Psoas muscle (tissue), 8 donors: Measurements from ENCODE around the gene ARHGEF37. TPM values are rescaled to one million over a fixed set of nuclear protein-coding genes. Genes with fewer than 3 reads are reported as not detected.
A peak's percentile ranks its signal among the peaks of the same experiment; 100 is the strongest.

Source experiments
- ATAC-seq, 4 donors: fragments of 200-7000 bp; cut with Tn5 transposase; one replicate each; pipeline ENCODE4 v1.9.1; 2020; ENCODE audit warnings: moderate library complexity in 3 of 4, mild to moderate bottlenecking in 2 of 4
- DNase-seq, 2 donors: peaks; one replicate each; pipeline ENCODE4 v3.0.0-alpha.2; 2020
- H3K27ac ChIP-seq: fragments of 200-600 bp; one replicate; pipeline ENCODE4 v1.8.0; 2022
- H3K27me3 ChIP-seq, 3 donors: fragments of 200-600 bp in 1 of 3; one replicate each; pipeline versions ENCODE4 v1.6.1 to v1.8.0; 2013 to 2022; ENCODE audit warnings: low read length in 2 of 3, mild to moderate bottlenecking in 2 of 3, moderate library complexity in 1 of 3; ENCODE audit not compliant: insufficient read depth in 3 of 3
- H3K36me3 ChIP-seq, 2 donors: fragments of 200-600 bp in 1 of 2; one replicate each; pipeline versions ENCODE4 v1.6.1 to v1.8.0; 2013 to 2022; ENCODE audit warnings: low read depth in 1 of 2, mild to moderate bottlenecking in 1 of 2, moderate library complexity in 1 of 2; ENCODE audit not compliant: insufficient read depth in 1 of 2
- H3K4me1 ChIP-seq: fragments of 200-600 bp; one replicate; pipeline ENCODE4 v1.8.0; 2022
- H3K4me3 ChIP-seq: fragments of 200-600 bp; one replicate; pipeline ENCODE4 v1.8.0; 2022; ENCODE audit warnings: mild to moderate bottlenecking
- H3K9me3 ChIP-seq: fragments of 200-600 bp; one replicate; pipeline ENCODE4 v1.8.0; 2022
- WGBS, 3 donors: extraction: QIAGEN DNeasy Blood & Tissue Kit; methylation state at CpG; one replicate each; pipeline versions ENCODE4 v1.1.6 to v1.1.7; 2013; 5-methylcytosine and 5-hydroxymethylcytosine counted together
- intact Hi-C, 2 donors: fragments of 100-400 bp; cut with DNase I; formaldehyde crosslinking; loops; one replicate each; pipeline versions ENCODE4 v1.11.0 to v1.14.2; 2022
- polyA plus RNA-seq, 3 donors: library from polyadenylated mRNA; stranded (reverse); fragments of 200-250 nt; gene quantifications; one replicate each; pipeline ENCODE4 v1.2.3, GENCODE V29; 2013
- total RNA-seq, 4 donors: library from RNA; stranded (reverse); fragmentation: NEBNext Ultra II Directional in 2 of 4; extraction: Animal tissue kit (Norgen Biotek cat#: 25700) in 2 of 4; gene quantifications; one replicate each; pipeline versions ENCODE4 v1.2.1 to v1.2.4, GENCODE V29; 2021 to 2023
- TF ChIP-seq, protein P1 (sequence below): fragments of 200-600 bp; IDR thresholded peaks from one replicate; pipeline ENCODE4 v1.8.0; 2022; ENCODE audit warnings: antibody characterized with exemption
- donor health status: healthy with polysubstance abuse.
- donor health status: DM: no; HTN: no; CAD: no; lungs with moderate emphysema.
- donor health status: Bipolar disorder and iron deficiency.
- donor health status: healthy.
- donor health status: DM: yes; HTN: yes; CAD: no.
- donor health status: DM: no; HTN: no; CAD: no.
- donor health status: DM: no; HTN: no; CAD: no.
- donor health status: DM: yes; HTN: yes; CAD: no.

Gene ARHGEF37
- total and polyA plus RNA-seq, 7 donors = 2.3 to 29.3 (median 13.4) TPM

DNA sequence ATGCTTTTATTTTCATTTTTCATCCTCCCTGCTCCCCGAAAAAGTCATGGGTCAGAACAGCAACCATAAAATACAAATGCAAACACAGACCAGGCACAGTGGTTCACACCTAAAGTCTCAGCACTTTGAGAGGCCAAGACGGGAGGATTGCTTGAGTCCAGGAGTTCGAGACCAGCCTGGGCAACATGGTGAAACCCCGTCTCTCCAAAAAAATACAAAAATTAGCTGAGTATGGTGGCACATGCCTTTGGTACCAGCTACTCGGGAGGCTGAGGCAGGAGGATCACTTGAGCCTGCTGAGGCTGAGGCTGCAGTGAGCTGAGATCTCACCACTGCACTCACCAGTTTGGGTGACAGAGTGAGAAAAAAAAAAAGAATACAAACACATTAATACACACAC lies 60.3 kb downstream of the ARHGEF37 start:
- Histone ChIP-seq H3K27ac (peak overlapping the region; percentile 67), H3K36me3 (no peaks in the 10 kb centered on the region), H3K4me1 (peaks cover 20% of the 10 kb centered on the region), H3K4me3 (peak overlapping the region; percentile 62), H3K9me3 (no peaks in the 10 kb centered on the region), H3K27me3 (no peaks in the 10 kb centered on the region)
- WGBS, 3 donors = 84 to 97% (median 87%) methylated on average over 5 of the region's 5 CpGs
- no peak for ATAC-seq
- intact Hi-C loops = loop anchor here in 1 of 2 donors (2.0 kb wide), 1 partner anchor 187 kb away; no protein-coding TSS in a partner anchor
- DNase-seq = no peak
- TF ChIP-seq, protein P1, sequence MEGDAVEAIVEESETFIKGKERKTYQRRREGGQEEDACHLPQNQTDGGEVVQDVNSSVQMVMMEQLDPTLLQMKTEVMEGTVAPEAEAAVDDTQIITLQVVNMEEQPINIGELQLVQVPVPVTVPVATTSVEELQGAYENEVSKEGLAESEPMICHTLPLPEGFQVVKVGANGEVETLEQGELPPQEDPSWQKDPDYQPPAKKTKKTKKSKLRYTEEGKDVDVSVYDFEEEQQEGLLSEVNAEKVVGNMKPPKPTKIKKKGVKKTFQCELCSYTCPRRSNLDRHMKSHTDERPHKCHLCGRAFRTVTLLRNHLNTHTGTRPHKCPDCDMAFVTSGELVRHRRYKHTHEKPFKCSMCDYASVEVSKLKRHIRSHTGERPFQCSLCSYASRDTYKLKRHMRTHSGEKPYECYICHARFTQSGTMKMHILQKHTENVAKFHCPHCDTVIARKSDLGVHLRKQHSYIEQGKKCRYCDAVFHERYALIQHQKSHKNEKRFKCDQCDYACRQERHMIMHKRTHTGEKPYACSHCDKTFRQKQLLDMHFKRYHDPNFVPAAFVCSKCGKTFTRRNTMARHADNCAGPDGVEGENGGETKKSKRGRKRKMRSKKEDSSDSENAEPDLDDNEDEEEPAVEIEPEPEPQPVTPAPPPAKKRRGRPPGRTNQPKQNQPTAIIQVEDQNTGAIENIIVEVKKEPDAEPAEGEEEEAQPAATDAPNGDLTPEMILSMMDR = no peak

DNA sequence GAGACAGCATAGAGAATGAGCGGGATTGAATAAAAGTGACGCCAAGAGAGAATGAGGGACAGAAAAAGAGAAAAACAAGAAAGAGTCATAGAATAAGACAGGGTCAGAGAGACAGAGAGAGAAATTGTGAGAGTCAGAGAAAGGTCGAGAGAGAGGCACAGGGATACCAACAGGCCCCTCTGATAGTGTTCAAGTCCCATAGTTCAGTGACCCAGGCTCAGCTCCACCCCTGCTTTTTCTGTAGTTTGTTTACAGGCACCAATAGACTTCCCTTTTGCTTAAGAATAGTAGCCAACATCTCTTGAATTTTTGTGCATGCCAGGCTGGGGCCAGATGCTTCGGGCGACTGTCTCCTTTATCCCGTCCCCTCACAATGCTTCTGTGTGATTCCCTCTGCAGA lies 62.5 kb downstream of the ARHGEF37 start:
- H3K9me3 ChIP-seq = no peaks in the 10 kb centered on the region
- H3K4me1 ChIP-seq = peaks cover 20% of the 10 kb centered on the region
- H3K4me3 ChIP-seq = no peak overlapping the region
- 87 to 90% (median 90%) methylated on average over 6 of the region's 6 CpGs for WGBS, 3 donors
- no peak overlapping the region for H3K27ac ChIP-seq
- no peaks in the 10 kb centered on the region for H3K27me3 ChIP-seq
- ATAC-seq (no peak), DNase-seq (no peak)
- H3K36me3 ChIP-seq = no peaks in the 10 kb centered on the region
- intact Hi-C loops = no loop called here
- TF ChIP-seq, protein P1 = no peak

DNA sequence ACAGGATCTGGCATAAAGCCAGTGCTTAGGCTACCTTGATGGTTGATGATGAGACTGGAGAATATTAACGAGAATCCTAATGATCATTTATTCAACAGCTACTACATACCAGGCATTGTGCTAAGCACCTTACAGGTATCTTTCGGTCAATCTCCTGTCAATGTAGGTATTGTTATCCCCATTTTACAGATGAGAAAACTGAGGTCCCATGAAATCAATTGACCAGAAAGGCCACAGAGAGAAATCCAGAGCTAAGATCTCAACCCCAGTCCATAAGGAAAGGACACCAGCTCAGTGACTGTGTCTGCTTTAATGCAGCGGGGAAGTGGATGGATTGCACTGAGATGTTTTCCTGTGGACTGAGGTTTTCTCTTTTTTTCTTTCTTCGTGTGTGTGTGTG lies 63.3 kb downstream of the ARHGEF37 start:
- H3K4me3 ChIP-seq = no peak overlapping the region
- no peak overlapping the region for H3K27ac ChIP-seq
- H3K36me3 ChIP-seq = no peaks in the 10 kb centered on the region
- H3K4me1 ChIP-seq = peaks cover 18% of the 10 kb centered on the region
- no peaks in the 10 kb centered on the region for H3K27me3 ChIP-seq
- 88 to 94% (median 88%) methylated on average over 4 of the region's 4 CpGs for WGBS, 3 donors
- no peaks in the 10 kb centered on the region for H3K9me3 ChIP-seq
- ATAC-seq (no peak), DNase-seq (no peak)
- intact Hi-C loops = no loop called here
- TF ChIP-seq, protein P1 = no peak

DNA sequence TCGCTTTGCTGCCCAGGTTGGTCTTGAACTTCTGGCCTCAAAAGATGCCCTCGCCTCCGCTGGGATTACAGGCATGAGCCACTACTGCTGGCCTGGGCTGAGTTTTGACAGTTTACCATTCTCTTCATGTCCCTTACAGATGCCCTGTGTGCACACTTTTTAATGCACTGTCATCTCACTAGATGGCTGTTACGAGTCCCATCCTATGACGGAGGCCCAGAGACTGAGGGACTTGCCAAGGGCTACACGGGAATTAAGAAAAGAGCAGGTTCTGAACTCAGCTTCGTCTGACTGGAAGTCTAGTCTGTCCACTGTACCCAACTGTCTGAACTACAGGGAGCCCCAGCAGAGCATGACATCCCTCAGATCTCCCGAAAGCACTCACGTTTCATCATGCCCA lies 63.9 kb downstream of the ARHGEF37 start:
- Histone ChIP-seq H3K4me1 (peaks cover 12% of the 10 kb centered on the region), H3K9me3 (no peaks in the 10 kb centered on the region), H3K4me3 (no peak overlapping the region), H3K27me3 (no peaks in the 10 kb centered on the region), H3K36me3 (no peaks in the 10 kb centered on the region), H3K27ac (no peak overlapping the region)
- TF ChIP-seq, protein P1 = no peak
- WGBS, 3 donors = 60 to 75% (median 61%) methylated on average over 9 of the region's 9 CpGs
- no peak for DNase-seq
- intact Hi-C loops = no loop called here
- ATAC-seq = no peak

DNA sequence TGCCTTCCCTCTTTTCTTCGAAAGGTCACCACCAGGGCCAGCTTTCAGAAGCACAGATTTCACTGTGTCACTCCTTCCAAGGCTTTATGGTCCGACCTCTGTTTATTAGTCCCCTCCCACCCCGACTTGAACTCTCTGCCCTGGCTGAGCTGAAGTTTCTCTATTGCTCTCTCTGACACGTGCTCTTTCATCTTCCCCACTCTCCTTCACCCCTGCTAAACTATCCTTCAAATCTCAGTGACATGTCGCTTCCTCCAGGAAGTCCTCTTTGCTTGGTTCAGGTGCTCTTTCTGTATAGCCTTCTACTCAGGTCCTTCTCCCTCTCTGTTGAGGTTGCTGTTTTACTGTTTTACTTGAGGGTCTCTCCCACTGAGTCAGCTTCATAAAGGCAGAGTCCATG lies 64.4 kb downstream of the ARHGEF37 start:
- TF ChIP-seq, protein P1 = no peak
- Histone ChIP-seq H3K27ac (no peak overlapping the region), H3K4me3 (no peak overlapping the region), H3K4me1 (peaks cover 7% of the 10 kb centered on the region), H3K36me3 (no peaks in the 10 kb centered on the region), H3K27me3 (no peaks in the 10 kb centered on the region), H3K9me3 (no peaks in the 10 kb centered on the region)
- 66 to 72% (median 67%) methylated on average over 5 of the region's 5 CpGs for WGBS, 3 donors
- ATAC-seq (no peak), DNase-seq (no peak)
- intact Hi-C loops = no loop called here
